HFFc6 (cell line): ENCODE measurements around the gene RNF2. TPM values are rescaled to one million over a fixed set of nuclear protein-coding genes. Genes with fewer than 3 reads are reported as not detected.
"Not testable (repeated sequence)": the region's sequence is repeated elsewhere in the genome, so short reads cannot be mapped to it uniquely, and the experiment has no call there.

Experiments
- DNase-seq: peaks from one replicate; pipeline ENCODE4 v3.0.0-alpha.2; 2018
- H3K27ac Mint-ChIP-seq: 2 replicates; pipeline ENCODE4 v1.8.0; 2020; ENCODE audit warnings: mild to moderate bottlenecking, mixed read lengths
- H3K27me3 Mint-ChIP-seq: 2 replicates; pipeline ENCODE4 v1.8.0; 2021; ENCODE audit warnings: mild to moderate bottlenecking, moderate library complexity, mixed read lengths; ENCODE audit not compliant: insufficient read depth
- H3K36me3 Mint-ChIP-seq: 2 replicates; pipeline ENCODE4 v1.8.0; 2021; ENCODE audit warnings: low read depth, mixed read lengths
- H3K4me1 Mint-ChIP-seq: 2 replicates; pipeline ENCODE4 v1.8.0; 2020; ENCODE audit warnings: low read depth, mixed read lengths
- H3K4me3 Mint-ChIP-seq: 2 replicates; pipeline ENCODE4 v1.8.0; 2020; ENCODE audit warnings: mild to moderate bottlenecking, moderate library complexity, mixed read lengths
- H3K9me3 Mint-ChIP-seq: 2 replicates; pipeline ENCODE4 v1.8.0; 2020; ENCODE audit warnings: mild to moderate bottlenecking, mixed read lengths
- CTCF ChIP-seq: fragments of 200-600 bp; sonication (generic); IDR thresholded peaks from 2 replicates; pipeline ENCODE4 v1.5.0; 2021; ENCODE audit warnings: antibody characterized with exemption, mild to moderate bottlenecking
- long read RNA-seq: library from polyadenylated mRNA; unstranded; transcript quantifications from one replicate; pipeline ENCODE4 v2.0.0, GENCODE V29; 2019
- total RNA-seq, 6 experiments: library from RNA; stranded (reverse); fragmentation: NEBNext Ultra II Directional; extraction: Animal tissue kit (Norgen Biotek cat#: 25700); gene quantifications; 2 replicates in 1 of 6; 3 replicates in 5 of 6; pipeline ENCODE4 v1.2.3, GENCODE V29; 2021

Gene RNF2
- 10 to 100 TPM; 19.0 to 24.7 (median 22.4) TPM for total RNA-seq
- long read RNA-seq, transcript RNF2-202 (7 exons, 3,606 nt), result major isoform, 21 of 34 reads
- long read RNA-seq, transcript RNF2-201 (6 exons, 1,677 nt), result minor isoform, 5 of 34 reads
- long read RNA-seq, partial matches to known transcripts, result 2 of 34 reads
- long read RNA-seq, other reads (novel, unspliced or antisense), result 6 of 34 reads

GRCh38 chr1:185044981-185045813, at the start of gene RNF2:
TSS of gene RNF2 (plus strand) at chr1:185045558. CDS start at chr1:185087554, 41,996 bp downstream.
- H3K9me3 Mint-ChIP-seq, result no peaks in the 10 kb centered on the region
- H3K27me3 Mint-ChIP-seq, result no peaks in the 10 kb centered on the region; the same call in 1 of the 2 replicates
- H3K27ac Mint-ChIP-seq, result peak within 1 kb of the TSS; percentile 82
- TF ChIP-seq CTCF, result no peak; the same call in 1 of the 2 replicates
- peak within 1 kb of the TSS; percentile 96 for H3K4me3 Mint-ChIP-seq
- H3K4me1 Mint-ChIP-seq, result peaks cover 36% of the 10 kb centered on the region
- DNase-seq, result peak; percentile 48
- H3K36me3 Mint-ChIP-seq, result no peaks in the 10 kb centered on the region; the same call in 1 of the 2 replicates

GRCh38 chr1:184999974-185000373, 45.4 kb upstream of the RNF2 start:
- H3K27me3 Mint-ChIP-seq, result peaks cover 19% of the 10 kb centered on the region
- DNase-seq, H3K4me1 Mint-ChIP-seq, H3K36me3 Mint-ChIP-seq, H3K4me3 Mint-ChIP-seq, H3K27ac Mint-ChIP-seq, H3K9me3 Mint-ChIP-seq: not testable (repeated sequence)

GRCh38 chr1:185001312-185001880, 44.0 kb upstream of the RNF2 start:
- H3K4me1 Mint-ChIP-seq, H3K27ac Mint-ChIP-seq, H3K9me3 Mint-ChIP-seq, DNase-seq, H3K36me3 Mint-ChIP-seq, H3K4me3 Mint-ChIP-seq: not testable (repeated sequence)
- peaks cover 13% of the 10 kb centered on the region for H3K27me3 Mint-ChIP-seq

GRCh38 chr1:185008838-185009237, 36.5 kb upstream of the RNF2 start:
- Mint-ChIP-seq H3K9me3 (no peaks in the 10 kb centered on the region), H3K27ac (no peak overlapping the region), H3K4me3 (no peak overlapping the region), H3K27me3 (peaks cover 3% of the 10 kb centered on the region; the same call in 1 of the 2 replicates), H3K36me3 (no peaks in the 10 kb centered on the region), H3K4me1 (no peaks in the 10 kb centered on the region)
- no peak for TF ChIP-seq CTCF
- no peak for DNase-seq

GRCh38 chr1:185010361-185010760, 35.0 kb upstream of the RNF2 start:
- no peak for DNase-seq
- Mint-ChIP-seq H3K4me1 (no peaks in the 10 kb centered on the region), H3K4me3 (no peak overlapping the region), H3K27ac (no peak overlapping the region), H3K36me3 (no peaks in the 10 kb centered on the region), H3K27me3 (peaks cover 3% of the 10 kb centered on the region; the same call in 1 of the 2 replicates), H3K9me3 (no peaks in the 10 kb centered on the region)
- no peak for TF ChIP-seq CTCF

- H3K27ac Mint-ChIP-seq, result no peak overlapping the region
- H3K4me1 Mint-ChIP-seq, result peaks cover 20% of the 10 kb centered on the region
- H3K36me3 Mint-ChIP-seq, result no peaks in the 10 kb centered on the region
- H3K4me3 Mint-ChIP-seq, result no peak overlapping the region
- no peak for DNase-seq
- H3K9me3 Mint-ChIP-seq, result no peaks in the 10 kb centered on the region
- peaks cover 3% of the 10 kb centered on the region; the same call in 1 of the 2 replicates for H3K27me3 Mint-ChIP-seq
- TF ChIP-seq CTCF, result no peak
Measured at GRCh38 chr1:185014941-185015340, 30.4 kb upstream of the RNF2 start.
